ENCODE data around the gene PI4K2A. TPM values are rescaled to one million over a fixed set of nuclear protein-coding genes. Genes with fewer than 3 reads are reported as not detected.
A peak's percentile ranks its signal among the peaks of the same experiment; 100 is the strongest.
"Not testable (repeated sequence)": the region's sequence is repeated elsewhere in the genome, so short reads cannot be mapped to it uniquely, and the experiment has no call there.

PI4K2A gene
- total RNA-seq, 1 donor from 2014 or later, result 12.4 TPM

DNA sequence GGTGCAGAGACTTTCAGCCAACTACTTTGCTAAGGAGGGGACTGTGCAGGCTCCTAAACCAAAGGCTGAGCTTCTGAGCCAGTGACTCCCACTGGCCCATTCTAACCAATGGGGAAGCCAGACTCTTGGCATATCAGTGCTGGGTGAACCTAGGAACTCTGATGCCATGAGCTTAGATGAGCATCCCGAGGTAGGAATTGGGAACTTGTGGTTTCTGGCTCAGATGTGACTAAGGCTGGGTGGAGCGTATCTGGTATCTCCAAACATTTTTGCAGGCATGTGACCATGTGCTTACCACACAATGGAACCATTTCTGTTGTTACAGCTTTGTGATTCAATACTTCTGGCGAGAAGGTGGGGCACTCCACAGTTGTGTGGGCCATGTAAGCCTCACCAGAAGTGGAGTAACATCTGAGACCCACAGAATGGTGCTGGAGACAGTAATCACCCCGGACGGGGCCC, 49.1 kb downstream of the PI4K2A start:
- H3K36me3 ChIP-seq, result no peaks in the 10 kb centered on the region
- peaks cover 12% of the 10 kb centered on the region for H3K9me3 ChIP-seq (replicated peaks)
- H3K27ac ChIP-seq (replicated peaks), result peak overlapping the region; percentile 91
- DNase-seq, result no peak
- intact Hi-C loops (cut with micrococcal nuclease), result loop anchor here (10.0 kb wide), 1 partner anchor 45 kb away; the partner anchor contains the start of gene ZFYVE27
- H3K27me3 ChIP-seq (ENCODE audit: low read depth), result no peaks in the 10 kb centered on the region
- H3K4me1 ChIP-seq, result peaks cover 39% of the 10 kb centered on the region
- no peak overlapping the region for H3K4me3 ChIP-seq
- no peak for TF ChIP-seq CTCF (IDR thresholded peaks at IDR 0.05; ENCODE audit: borderline replicate concordance)

- DNase-seq, result no peak
- peaks cover 33% of the 10 kb centered on the region for H3K4me1 ChIP-seq
- no peak for TF ChIP-seq CTCF (IDR thresholded peaks at IDR 0.05; ENCODE audit: borderline replicate concordance)
- H3K27ac ChIP-seq (replicated peaks), result no peak overlapping the region
- intact Hi-C loops (cut with micrococcal nuclease), result no loop called here
- H3K4me3 ChIP-seq, result no peak overlapping the region
- no peaks in the 10 kb centered on the region for H3K27me3 ChIP-seq (ENCODE audit: low read depth)
- peaks cover 12% of the 10 kb centered on the region for H3K9me3 ChIP-seq (replicated peaks)
- no peaks in the 10 kb centered on the region for H3K36me3 ChIP-seq
Measured at GRCh38 chr10:97690133-97690532, 49.7 kb downstream of the PI4K2A start.

DNA sequence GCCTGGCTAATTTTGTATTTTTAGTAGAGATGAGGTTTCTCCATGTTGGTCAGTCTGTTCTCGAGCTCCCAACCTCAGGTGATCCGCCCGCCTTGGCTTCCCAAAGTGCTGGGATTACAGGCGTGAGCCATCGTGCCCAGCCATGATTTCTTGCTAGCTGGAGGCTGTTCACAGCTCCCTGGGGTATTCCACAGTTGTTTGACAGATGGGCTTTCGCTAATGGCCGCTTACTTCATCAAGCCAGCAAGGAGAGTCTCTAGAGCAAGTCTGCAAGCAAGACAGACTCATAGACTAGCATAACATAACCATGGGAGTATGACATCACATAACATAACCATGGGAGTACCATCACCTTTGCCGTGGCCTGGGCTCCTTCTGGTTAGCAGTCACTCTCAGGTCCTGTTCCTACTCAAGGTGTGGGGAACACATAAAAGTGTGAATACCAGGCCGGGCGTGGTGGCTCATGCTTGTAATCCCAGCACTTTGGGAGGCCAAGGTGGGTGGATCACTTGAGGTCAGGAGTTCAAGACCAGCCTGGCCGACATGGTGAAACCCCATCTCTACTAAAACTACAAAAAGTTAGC, 57.7 kb downstream of the PI4K2A start:
- H3K36me3 ChIP-seq; H3K27me3 ChIP-seq (ENCODE audit: low read depth); DNase-seq; H3K27ac ChIP-seq (replicated peaks); H3K4me3 ChIP-seq; intact Hi-C loops (cut with micrococcal nuclease); H3K9me3 ChIP-seq (replicated peaks); H3K4me1 ChIP-seq: not testable (repeated sequence)

DNA sequence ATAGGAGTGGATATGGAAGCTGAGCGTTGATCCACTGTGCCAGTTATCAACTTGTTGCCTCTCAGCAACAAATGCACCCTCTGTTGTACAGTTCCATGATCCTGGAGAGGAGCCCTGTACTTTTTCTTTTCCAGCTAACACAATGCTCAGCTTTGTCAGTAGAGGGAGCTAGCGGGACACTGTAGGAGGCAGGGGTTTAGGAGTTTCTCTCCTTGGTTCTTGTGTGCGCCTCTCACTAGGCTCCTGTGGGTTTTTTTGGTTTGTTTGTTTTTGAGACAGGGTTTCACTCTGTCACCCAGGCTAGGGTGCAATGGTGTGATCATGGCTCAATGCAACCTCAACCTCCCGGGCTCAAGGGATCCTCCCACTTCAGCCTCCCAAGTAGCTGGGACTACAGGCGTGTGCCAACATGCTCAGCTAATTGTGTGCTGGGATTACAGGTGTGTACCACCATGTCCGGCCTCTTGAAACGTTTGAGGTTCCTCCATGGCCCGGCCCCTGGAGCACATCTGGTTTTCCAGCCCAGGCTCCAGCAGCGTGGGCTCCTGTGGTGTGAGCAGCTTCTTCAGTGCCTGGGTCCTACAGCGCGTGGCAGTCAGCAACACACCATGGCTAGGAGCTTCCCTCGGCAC, 61.1 kb downstream of the PI4K2A start:
- no peak for DNase-seq
- intact Hi-C loops (cut with micrococcal nuclease), result no loop called here
- no peaks in the 10 kb centered on the region for H3K27me3 ChIP-seq (ENCODE audit: low read depth)
- H3K27ac ChIP-seq (replicated peaks), result no peak overlapping the region
- TF ChIP-seq CTCF (IDR thresholded peaks at IDR 0.05; ENCODE audit: borderline replicate concordance), result peak; percentile 89
- no peaks in the 10 kb centered on the region for H3K36me3 ChIP-seq
- H3K4me3 ChIP-seq, result no peak overlapping the region
- H3K4me1 ChIP-seq, result no peaks in the 10 kb centered on the region
- H3K9me3 ChIP-seq (replicated peaks), result no peaks in the 10 kb centered on the region

GRCh38 chr10:97703398-97704067, 63.1 kb downstream of the PI4K2A start:
- intact Hi-C loops (cut with micrococcal nuclease), result no loop called here
- no peak for DNase-seq
- Histone ChIP-seq H3K4me1 (no peaks in the 10 kb centered on the region), H3K27me3 (ENCODE audit: low read depth) (no peaks in the 10 kb centered on the region), H3K27ac (replicated peaks) (no peak overlapping the region), H3K4me3 (no peak overlapping the region), H3K9me3 (replicated peaks) (no peaks in the 10 kb centered on the region), H3K36me3 (no peaks in the 10 kb centered on the region)
- TF ChIP-seq CTCF (IDR thresholded peaks at IDR 0.05; ENCODE audit: borderline replicate concordance), result no peak

DNA sequence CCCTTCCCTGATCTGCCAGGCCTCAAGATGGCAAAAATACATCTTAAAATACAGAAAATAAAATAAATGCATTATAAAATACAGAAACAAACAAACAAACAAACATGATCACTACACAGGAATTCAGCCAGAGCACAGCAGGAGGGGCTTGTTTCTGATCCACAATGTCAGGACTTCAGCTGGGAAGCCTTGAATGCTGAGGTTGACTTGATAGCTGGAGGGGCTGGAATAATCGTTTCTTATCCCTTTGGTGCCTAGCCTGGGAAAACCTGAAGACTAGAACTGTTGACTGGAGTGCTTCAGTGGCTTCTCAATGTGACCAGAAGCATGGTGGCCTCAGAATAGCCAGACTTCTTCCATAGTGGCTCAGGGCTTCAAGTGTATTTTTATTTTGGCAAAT, 63.9 kb downstream of the PI4K2A start:
- no peaks in the 10 kb centered on the region for H3K27me3 ChIP-seq (ENCODE audit: low read depth)
- H3K4me1 ChIP-seq, result peaks cover 5% of the 10 kb centered on the region
- no peak overlapping the region for H3K27ac ChIP-seq (replicated peaks)
- TF ChIP-seq CTCF (IDR thresholded peaks at IDR 0.05; ENCODE audit: borderline replicate concordance), result no peak
- H3K36me3 ChIP-seq, result no peaks in the 10 kb centered on the region
- no peaks in the 10 kb centered on the region for H3K9me3 ChIP-seq (replicated peaks)
- no peak overlapping the region for H3K4me3 ChIP-seq
- intact Hi-C loops (cut with micrococcal nuclease), result no loop called here
- no peak for DNase-seq

All from left ventricle myocardium inferior (tissue), 1 donor.